AG10803 (cell line): ENCODE results near the gene SUGT1.
"Not testable (repeated sequence)": the region's sequence is repeated elsewhere in the genome, so short reads cannot be mapped to it uniquely, and the experiment has no call there.

Experiments used
- DNase-seq: peaks from one replicate; pipeline ENCODE4 v3.0.0; 2010; ENCODE audit warnings: low read depth
- H3K4me3 ChIP-seq: 2 replicates; pipeline ENCODE4 v1.5.1; 2011; ENCODE audit warnings: mild to moderate bottlenecking, low read length, control low read depth
- CTCF ChIP-seq: conservative IDR thresholded peaks from 2 replicates; pipeline ENCODE4 v1.5.1; 2011; ENCODE audit warnings: mild to moderate bottlenecking, low read length, control low read depth, inconsistent platforms

The SUGT1 gene

GRCh38 chr13:52673465-52673864 lies 20.8 kb downstream of the SUGT1 start:
- TF ChIP-seq CTCF, result no peak
- H3K4me3 ChIP-seq, result no peak overlapping the region
- no peak for DNase-seq

- DNase-seq, result no peak
- no peak overlapping the region for H3K4me3 ChIP-seq
- TF ChIP-seq CTCF, result no peak
These were observed 25.2 kb downstream of the SUGT1 start for GRCh38 chr13:52677823-52678222.

GRCh38 chr13:52685806-52686205 lies 33.2 kb downstream of the SUGT1 start:
- H3K4me3 ChIP-seq, DNase-seq: not testable (repeated sequence)

GRCh38 chr13:52686376-52686775 lies 33.7 kb downstream of the SUGT1 start:
- TF ChIP-seq CTCF, result no peak
- no peak overlapping the region for H3K4me3 ChIP-seq
- DNase-seq, result no peak

GRCh38 chr13:52695856-52696255 lies 43.2 kb downstream of the SUGT1 start:
- peak; percentile 72 for DNase-seq
- no peak overlapping the region for H3K4me3 ChIP-seq
- TF ChIP-seq CTCF, result no peak

GRCh38 chr13:52696566-52696965 lies 43.9 kb downstream of the SUGT1 start:
- no peak overlapping the region for H3K4me3 ChIP-seq
- TF ChIP-seq CTCF, result no peak
- no peak for DNase-seq

- TF ChIP-seq CTCF, result no peak
- no peak for DNase-seq
- H3K4me3 ChIP-seq, result no peak overlapping the region
These were observed 49.3 kb downstream of the SUGT1 start for GRCh38 chr13:52701728-52702465.

GRCh38 chr13:52703482-52703881 lies 50.8 kb downstream of the SUGT1 start:
- no peak for DNase-seq
- H3K4me3 ChIP-seq, result no peak overlapping the region
- no peak for TF ChIP-seq CTCF
